A673 (cell line): ENCODE results near the gene WDR54. TPM values are rescaled to one million over a fixed set of nuclear protein-coding genes. Genes with fewer than 3 reads are reported as not detected.
A peak's percentile ranks its signal among the peaks of the same experiment; 100 is the strongest.
"Not testable (repeated sequence)": the region's sequence is repeated elsewhere in the genome, so short reads cannot be mapped to it uniquely, and the experiment has no call there.

ENCODE experiments used
- BruUV-seq: library from RNA; stranded (reverse); fragments of 400-500 nt; replicated peaks from 2 replicates; lab custom pipeline; 2021; lab: Mats Ljungman, UMichigan
- CTCF ChIA-PET: fragments of 300-600 bp; sonication (Branson Sonifier 250); formaldehyde crosslinking; loops from one replicate; lab custom pipeline; 2022; ENCODE audit warnings: antibody characterized with exemption; lab: Charles Lee
- POLR2A ChIA-PET: fragments of 300-600 bp; sonication (Branson Sonifier 250); formaldehyde crosslinking; loops from one replicate; lab custom pipeline; 2022; ENCODE audit warnings: antibody characterized with exemption; ENCODE audit not compliant: low non-redundant PET; lab: Charles Lee
- DNase-seq: peaks from one replicate; pipeline ENCODE4 v3.0.0-alpha.2; 2015; ENCODE audit warnings: low spot score
- H3K27ac ChIP-seq: fragments of 200-600 bp; sonication (generic); 2 replicates; pipeline ENCODE4 v1.5.1; 2016; ENCODE audit warnings: mixed run types, low read depth, mild to moderate bottlenecking, mixed read lengths, antibody characterized with exemption, low read length; ENCODE audit not compliant: poor library complexity, severe bottlenecking
- H3K27me3 ChIP-seq: fragments of 200-600 bp; sonication (generic); replicated peaks from 2 replicates; pipeline ENCODE4 v1.6.1; 2017; ENCODE audit warnings: mixed run types, low read depth, mild to moderate bottlenecking, mixed read lengths, antibody characterized with exemption, low read length; ENCODE audit not compliant: insufficient read depth, poor library complexity
- H3K36me3 ChIP-seq: fragments of 200-600 bp; sonication (generic); 2 replicates; pipeline ENCODE4 v1.6.1; 2016; ENCODE audit warnings: mixed run types, mild to moderate bottlenecking, mixed read lengths, antibody characterized with exemption, low read length; ENCODE audit not compliant: insufficient read depth, poor library complexity, severe bottlenecking
- H3K4me1 ChIP-seq: fragments of 200-600 bp; sonication (generic); 2 replicates; pipeline ENCODE4 v1.6.1; 2017; ENCODE audit warnings: mixed run types, mild to moderate bottlenecking, mixed read lengths, antibody characterized with exemption, low read length; ENCODE audit not compliant: insufficient read depth, poor library complexity, severe bottlenecking
- H3K4me3 ChIP-seq: fragments of 200-600 bp; sonication (generic); 2 replicates; pipeline ENCODE4 v1.5.1; 2016; ENCODE audit warnings: low read depth, mixed run types, mild to moderate bottlenecking, mixed read lengths, low read length; ENCODE audit not compliant: poor library complexity, severe bottlenecking
- H3K9me3 ChIP-seq: fragments of 200-600 bp; sonication (generic); 2 replicates; pipeline ENCODE4 v1.6.1; 2016; ENCODE audit warnings: mixed run types, low read depth, mild to moderate bottlenecking, mixed read lengths, antibody characterized with exemption, low read length; ENCODE audit not compliant: poor library complexity, severe bottlenecking
- EZH2 ChIP-seq: fragments of 200-600 bp; sonication (generic); IDR thresholded peaks from 2 replicates; pipeline ENCODE4 v1.6.1; 2017; ENCODE audit warnings: borderline replicate concordance, low read depth, mild to moderate bottlenecking, mixed read lengths, antibody characterized with exemption, low read length; ENCODE audit not compliant: poor library complexity, severe bottlenecking
- intact Hi-C: fragments of 100-400 bp; cut with micrococcal nuclease; formaldehyde crosslinking; loops from one replicate; pipeline ENCODE4 v1.10.0; 2022; ENCODE audit not compliant: unreplicated experiment
- total RNA-seq: library from RNA; stranded (reverse); gene quantifications from 2 replicates; pipeline ENCODE4 v1.2.3, GENCODE V29; 2021
- TF ChIP-seq, protein P1 (sequence below): fragments of 300-800, 200-600 bp; sonication (generic); conservative IDR thresholded peaks from 2 replicates; pipeline ENCODE4 v1.5.1; 2017; ENCODE audit warnings: low read depth, mild to moderate bottlenecking, antibody characterized with exemption, low read length, moderate library complexity, mixed read lengths

The WDR54 gene
- total RNA-seq, 1 experiment from 2014 or later, result 41.1 TPM

DNA sequence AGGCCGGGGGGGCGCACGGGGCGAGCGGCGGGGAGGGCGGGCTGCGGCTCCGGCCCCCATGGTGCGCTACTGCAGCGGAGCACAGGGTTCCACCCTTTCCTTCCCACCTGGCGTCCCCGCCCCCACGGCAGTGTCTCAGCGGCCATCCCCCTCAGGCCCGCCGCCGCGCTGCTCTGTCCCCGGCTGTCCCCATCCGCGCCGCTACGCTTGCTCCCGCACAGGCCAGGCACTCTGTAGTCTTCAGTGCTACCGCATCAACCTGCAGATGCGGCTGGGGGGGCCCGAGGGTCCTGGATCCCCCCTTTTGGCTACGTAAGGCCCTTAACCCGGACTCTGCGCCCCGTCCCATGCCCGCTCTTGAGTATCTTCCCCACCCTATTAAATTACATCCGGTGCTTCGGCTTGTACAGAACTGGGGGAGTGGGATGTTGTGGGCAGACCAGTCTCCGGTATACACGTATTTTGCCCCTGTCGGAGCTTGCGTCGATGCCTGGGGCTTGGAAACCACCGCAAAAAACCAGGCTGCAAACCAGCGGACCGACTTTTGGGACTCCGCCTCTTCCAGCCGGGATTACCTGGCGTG, 36.1 kb downstream of the WDR54 start:
- Histone ChIP-seq H3K36me3 (peaks cover 11% of the 10 kb centered on the region), H3K4me1 (peaks cover 16% of the 10 kb centered on the region), H3K27me3 (no peaks in the 10 kb centered on the region), H3K27ac (peak overlapping the region; percentile 92), H3K9me3 (no peaks in the 10 kb centered on the region), H3K4me3 (peak overlapping the region; percentile 92)
- intact Hi-C loops, result no loop called here
- no TSS peak for BruUV-seq
- DNase-seq, result peak; percentile 54
- ChIA-PET POLR2A (interaction anchor here (0.6 kb wide), 2 partner anchors 17 to 106 kb away, joined by 4 to 12 read pairs; no protein-coding TSS in a partner anchor), CTCF (interaction anchor here (0.6 kb wide), 1 partner anchor 132 kb away, joined by 3 read pairs; no protein-coding TSS in a partner anchor)
- TF ChIP-seq, protein P1, sequence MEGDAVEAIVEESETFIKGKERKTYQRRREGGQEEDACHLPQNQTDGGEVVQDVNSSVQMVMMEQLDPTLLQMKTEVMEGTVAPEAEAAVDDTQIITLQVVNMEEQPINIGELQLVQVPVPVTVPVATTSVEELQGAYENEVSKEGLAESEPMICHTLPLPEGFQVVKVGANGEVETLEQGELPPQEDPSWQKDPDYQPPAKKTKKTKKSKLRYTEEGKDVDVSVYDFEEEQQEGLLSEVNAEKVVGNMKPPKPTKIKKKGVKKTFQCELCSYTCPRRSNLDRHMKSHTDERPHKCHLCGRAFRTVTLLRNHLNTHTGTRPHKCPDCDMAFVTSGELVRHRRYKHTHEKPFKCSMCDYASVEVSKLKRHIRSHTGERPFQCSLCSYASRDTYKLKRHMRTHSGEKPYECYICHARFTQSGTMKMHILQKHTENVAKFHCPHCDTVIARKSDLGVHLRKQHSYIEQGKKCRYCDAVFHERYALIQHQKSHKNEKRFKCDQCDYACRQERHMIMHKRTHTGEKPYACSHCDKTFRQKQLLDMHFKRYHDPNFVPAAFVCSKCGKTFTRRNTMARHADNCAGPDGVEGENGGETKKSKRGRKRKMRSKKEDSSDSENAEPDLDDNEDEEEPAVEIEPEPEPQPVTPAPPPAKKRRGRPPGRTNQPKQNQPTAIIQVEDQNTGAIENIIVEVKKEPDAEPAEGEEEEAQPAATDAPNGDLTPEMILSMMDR, result no peak
- TF ChIP-seq EZH2, result no peak

DNA sequence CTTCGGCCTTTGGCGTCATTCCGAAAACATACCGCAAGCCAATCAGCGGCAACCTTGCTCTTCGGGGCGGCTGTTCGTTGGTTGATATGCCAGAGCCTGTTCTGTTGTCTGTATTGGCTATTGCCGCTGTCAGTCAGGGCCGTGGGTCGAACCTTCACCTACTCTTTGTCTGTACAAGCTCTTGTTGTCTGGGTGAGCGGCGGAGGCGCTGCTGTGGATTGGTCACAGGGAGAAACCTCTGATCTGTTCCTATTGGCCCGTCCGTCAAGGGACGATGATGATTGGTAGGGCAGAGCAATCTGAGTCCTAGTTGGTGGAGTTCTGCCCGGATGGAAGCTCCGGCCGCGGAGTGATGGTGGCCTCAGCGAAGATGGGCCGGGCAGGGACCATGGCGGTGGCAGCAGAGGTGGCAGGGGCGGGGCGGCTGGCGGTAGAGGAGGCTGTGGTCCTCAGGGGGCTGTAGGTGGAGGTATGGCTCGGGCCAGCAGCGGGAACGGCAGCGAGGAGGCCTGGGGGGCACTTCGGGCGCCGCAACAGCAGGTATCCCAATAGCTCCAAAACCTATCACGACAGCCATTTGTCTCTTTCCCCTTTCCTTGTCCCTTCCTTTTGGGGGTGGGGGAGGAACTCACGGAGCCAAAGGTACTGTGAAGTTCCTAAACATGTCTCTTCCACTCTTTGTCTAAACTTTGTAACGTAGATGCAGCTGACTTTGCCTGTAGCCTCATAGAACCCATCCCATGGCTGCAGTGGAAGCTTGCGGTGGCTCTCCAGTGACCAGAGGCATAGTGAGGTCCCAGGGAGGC, 36.8 kb downstream of the WDR54 start, which contains the start of gene WBP1:
Gene WBP1 (plus strand): TSS at position 307 of the 806 bp plus-strand sequence. CDS start 165 bp downstream, at position 472.
- DNase-seq, result peak; percentile 100
- Histone ChIP-seq H3K4me1 (peaks cover 16% of the 10 kb centered on the region), H3K9me3 (no peaks in the 10 kb centered on the region), H3K27me3 (no peaks in the 10 kb centered on the region), H3K36me3 (peaks cover 18% of the 10 kb centered on the region), H3K4me3 (peak within 1 kb of the TSS; percentile 92), H3K27ac (peak within 1 kb of the TSS; percentile 92)
- TSS peak; percentile 53 for BruUV-seq
- TF ChIP-seq, protein P1, result no peak
- TF ChIP-seq EZH2, result no peak
- ChIA-PET CTCF (interaction anchor here (0.6 to 0.7 kb wide), 3 partner anchors 16 to 132 kb away, joined by 3 to 4 read pairs (median 3); partner anchors contain the start of genes CCDC142 and TTC31), POLR2A (interaction anchor here (0.6 kb wide), 2 partner anchors 16 to 105 kb away, joined by 4 to 12 read pairs; no protein-coding TSS in a partner anchor)
- intact Hi-C loops, result no loop called here

DNA sequence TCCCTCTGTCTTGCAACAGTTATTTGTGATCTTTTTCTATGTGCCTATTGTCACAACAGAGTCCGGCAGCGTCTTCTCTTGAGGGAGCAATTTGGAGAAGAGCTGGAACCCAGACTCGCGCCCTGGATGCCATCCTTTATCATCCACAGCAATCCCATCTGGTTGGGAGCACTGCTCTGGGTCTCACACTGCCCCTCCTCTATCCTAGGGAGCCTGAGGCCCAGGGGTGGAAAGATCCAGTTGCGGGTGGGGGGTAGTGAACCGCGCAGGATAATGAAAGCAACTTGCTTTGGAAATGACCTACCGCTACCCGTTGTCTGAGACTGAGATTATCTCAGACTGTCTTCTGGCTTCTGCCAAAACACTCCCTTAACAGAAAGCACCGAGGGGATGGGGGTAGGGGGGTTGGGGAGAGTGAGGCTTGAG, 37.4 kb downstream of the WDR54 start:
- Histone ChIP-seq H3K36me3 (peaks cover 18% of the 10 kb centered on the region), H3K9me3 (no peaks in the 10 kb centered on the region), H3K4me3 (peak overlapping the region; percentile 92), H3K27me3 (no peaks in the 10 kb centered on the region), H3K27ac (peak overlapping the region; percentile 61), H3K4me1 (peaks cover 16% of the 10 kb centered on the region)
- BruUV-seq, result no TSS peak
- ChIA-PET POLR2A (no interaction called here), CTCF (interaction anchor here (0.7 kb wide), 1 partner anchor 24 kb away, joined by 4 read pairs; the partner anchor contains the start of genes CCDC142 and TTC31)
- intact Hi-C loops, result no loop called here
- no peak for DNase-seq
- no peak for TF ChIP-seq EZH2
- TF ChIP-seq, protein P1, result no peak

DNA sequence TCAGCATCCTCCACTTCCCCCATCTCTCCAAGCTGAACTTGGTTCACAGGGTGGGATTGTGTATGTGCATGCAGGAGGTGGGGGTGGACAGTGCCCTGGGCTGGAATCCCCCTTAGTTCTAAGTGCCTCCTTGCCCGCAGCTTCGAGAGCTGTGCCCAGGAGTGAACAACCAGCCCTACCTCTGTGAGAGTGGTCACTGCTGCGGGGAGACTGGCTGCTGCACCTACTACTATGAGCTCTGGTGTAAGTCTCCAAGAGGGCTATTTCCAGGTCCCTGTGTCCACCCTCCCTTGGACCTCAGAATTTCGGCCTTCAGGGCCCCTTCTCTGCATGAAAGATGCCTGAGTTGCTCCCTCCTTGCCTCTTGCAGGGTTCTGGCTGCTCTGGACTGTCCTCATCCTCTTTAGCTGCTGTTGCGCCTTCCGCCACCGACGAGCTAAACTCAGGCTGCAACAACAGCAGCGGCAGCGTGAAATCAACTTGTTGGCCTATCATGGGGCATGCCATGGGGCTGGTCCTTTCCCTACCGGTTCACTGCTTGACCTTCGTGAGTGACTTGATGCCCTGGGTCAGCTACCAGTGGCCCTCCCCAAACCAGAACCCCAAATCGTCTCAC, 38.1 kb downstream of the WDR54 start:
- intact Hi-C loops, POLR2A ChIA-PET: not testable (repeated sequence)
- H3K4me1 ChIP-seq, result peaks cover 21% of the 10 kb centered on the region

More for the DNA sequence above, 38.1 kb downstream of the WDR54 start:
- H3K9me3 ChIP-seq, DNase-seq, H3K27me3 ChIP-seq, H3K27ac ChIP-seq, CTCF ChIA-PET, BruUV-seq: not testable (repeated sequence)
- Histone ChIP-seq H3K4me3 (peak overlapping the region; percentile 92), H3K36me3 (peaks cover 18% of the 10 kb centered on the region)
